GM19372 (cell line): Measurements from ENCODE around the gene AHRR.
"Not testable (repeated sequence)": the region's sequence is repeated elsewhere in the genome, so short reads cannot be mapped to it uniquely, and the experiment has no call there.

Experiments
- ATAC-seq: cut with Tn5 transposase; IDR thresholded peaks from one replicate; pipeline ENCODE4 v1.9.1; 2021; ENCODE audit warnings: mild to moderate bottlenecking, low read depth, moderate library complexity; ENCODE audit not compliant: unreplicated experiment

The AHRR gene

DNA sequence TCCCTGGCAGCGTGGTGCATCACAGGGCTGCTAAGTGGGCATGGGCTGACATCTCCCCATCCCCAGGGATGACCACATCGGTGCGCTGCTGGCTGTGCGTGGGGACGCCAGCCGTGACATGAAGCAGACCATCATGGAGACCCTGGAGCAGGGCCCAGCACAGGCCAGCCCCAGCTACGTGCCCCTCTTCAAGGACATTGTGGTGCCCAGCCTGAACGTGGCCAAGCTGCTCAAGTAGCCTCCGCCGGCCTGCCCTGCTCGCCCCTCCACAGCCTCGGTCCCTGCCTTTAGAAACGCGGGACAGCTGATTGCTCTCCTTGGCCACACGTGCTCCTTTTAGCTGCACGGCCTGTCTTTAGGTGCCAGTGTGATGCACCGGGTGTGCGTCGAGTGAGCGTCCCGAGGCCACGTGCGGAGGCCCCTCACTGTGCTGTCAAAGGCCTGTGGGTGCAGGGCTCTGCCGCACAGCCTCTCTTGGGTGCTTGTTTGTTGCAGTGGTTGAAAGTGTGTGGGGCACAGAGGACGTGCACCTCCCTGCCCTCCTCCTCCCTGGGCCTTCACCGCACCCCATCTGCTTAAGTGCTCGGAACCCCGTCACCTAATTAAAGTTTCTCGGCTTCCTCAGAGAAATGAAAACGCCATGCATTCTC, 145.3 kb downstream of the AHRR start:
- no peak for ATAC-seq

GRCh38 chr5:468401-468800, 146.9 kb downstream of the AHRR start:
- ATAC-seq: no peak

DNA sequence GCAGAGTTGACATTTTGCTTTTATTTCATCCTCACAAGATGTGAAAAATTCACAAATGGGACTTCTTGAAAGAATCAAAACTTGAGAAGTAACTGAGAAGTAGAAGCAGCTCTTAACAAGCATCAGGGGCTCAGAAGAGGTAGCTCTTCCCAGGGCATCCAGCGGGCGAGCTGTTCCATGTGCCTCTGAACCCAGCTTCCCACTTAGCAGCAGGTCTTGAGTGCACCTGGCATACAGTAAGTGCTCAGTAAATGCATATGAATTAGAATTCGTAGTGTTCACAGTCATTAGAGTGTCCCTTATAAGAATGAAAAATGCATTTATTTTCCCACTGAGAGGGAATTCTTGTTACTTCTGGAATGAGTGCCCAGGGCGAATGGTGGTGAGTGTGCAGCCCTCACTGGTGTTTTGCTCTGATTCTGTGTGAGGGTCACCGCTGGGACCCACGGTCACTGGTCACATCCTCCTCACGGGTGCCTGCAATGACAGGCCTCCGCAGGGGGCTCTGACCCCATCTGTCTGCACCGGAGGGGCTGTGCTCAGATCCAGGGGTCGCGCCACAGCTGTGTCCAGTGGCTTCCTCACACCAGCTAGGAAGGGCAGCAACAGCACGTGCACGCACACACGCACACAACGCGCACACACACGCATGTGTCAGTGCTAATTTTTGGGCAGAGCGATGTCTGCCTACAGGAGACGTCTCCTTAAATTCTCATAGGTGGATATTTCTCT, 148.4 kb downstream of the AHRR start:
- no peak for ATAC-seq

GRCh38 chr5:470961-471749, 149.6 kb downstream of the AHRR start:
- no peak for ATAC-seq

GRCh38 chr5:471750-472058, 150.2 kb downstream of the AHRR start:
- ATAC-seq: no peak

DNA sequence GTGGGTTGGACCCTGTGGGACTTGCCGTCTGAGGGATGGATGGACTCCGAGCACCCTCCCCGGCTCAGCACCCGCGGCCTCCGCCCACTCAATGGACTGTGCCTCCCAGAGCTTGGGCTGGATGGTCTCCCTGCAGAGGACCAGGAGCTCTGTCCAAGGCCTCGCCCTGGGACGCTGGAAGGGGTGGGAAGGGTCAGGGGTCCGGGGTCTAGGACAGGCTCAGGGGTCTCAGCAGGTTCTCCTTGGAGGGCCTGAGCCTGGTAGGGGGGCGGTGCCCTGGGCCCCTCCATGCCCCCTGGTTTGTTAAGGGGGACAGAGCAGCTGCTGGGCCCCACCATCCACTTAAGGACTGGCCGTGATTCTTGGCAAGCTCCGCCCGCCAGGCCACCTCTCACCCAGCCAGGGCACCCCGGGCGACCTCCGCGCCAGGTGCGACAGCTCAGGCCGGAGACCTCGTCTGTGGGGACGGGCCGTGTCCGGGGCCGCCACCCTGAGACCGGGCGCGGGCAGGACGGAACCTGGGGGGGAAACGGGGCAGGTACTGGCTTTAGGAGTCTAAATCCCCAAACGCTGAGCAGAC, 150.7 kb downstream of the AHRR start:
- peak; percentile 7 for ATAC-seq

DNA sequence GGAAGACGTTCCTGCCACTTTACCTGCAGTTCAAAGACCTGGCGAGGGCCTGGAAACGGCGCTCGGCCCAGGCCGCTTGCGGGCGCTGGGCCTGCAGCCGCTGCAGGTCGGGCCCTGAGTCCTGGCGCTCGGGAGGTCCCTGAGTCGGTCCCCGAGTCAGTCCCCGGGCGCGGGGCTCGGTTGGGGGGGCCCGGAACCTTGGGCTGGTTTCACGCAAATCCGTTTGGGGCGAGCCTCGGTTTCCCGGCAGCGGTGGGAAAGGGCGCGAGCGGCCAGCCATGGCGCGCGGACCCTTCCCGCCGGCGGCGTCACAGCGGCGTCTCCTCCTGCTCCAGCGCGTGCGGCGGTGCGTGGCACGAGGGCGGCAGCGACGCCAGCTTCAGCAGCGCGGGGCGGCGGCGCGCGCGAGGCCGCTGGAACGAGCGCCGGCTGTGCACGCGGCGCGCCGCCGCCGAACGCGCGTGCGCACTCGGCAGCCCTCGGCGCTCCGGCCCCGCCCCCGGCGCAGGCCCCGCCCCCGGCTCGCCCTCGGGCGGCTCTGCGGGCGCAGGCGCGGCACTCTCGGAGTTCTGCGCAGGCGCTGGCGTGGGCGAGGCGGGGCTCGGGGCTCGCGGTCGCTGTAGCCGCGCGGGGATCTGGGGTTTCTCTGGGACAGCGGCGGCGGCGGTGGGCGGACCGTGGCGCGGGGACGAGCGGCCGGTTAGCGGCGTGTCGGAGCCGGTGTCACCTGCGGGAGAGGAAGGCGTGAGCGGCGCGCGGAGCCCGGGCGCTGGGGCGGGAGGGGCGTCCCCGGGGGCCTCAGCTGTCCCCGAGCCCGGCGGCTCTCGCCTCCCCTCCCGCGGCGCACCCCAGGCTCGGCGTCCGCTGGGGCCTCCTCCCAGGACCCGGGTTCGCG, 151.4 kb downstream of the AHRR start:
- ATAC-seq: peak; percentile 66

DNA sequence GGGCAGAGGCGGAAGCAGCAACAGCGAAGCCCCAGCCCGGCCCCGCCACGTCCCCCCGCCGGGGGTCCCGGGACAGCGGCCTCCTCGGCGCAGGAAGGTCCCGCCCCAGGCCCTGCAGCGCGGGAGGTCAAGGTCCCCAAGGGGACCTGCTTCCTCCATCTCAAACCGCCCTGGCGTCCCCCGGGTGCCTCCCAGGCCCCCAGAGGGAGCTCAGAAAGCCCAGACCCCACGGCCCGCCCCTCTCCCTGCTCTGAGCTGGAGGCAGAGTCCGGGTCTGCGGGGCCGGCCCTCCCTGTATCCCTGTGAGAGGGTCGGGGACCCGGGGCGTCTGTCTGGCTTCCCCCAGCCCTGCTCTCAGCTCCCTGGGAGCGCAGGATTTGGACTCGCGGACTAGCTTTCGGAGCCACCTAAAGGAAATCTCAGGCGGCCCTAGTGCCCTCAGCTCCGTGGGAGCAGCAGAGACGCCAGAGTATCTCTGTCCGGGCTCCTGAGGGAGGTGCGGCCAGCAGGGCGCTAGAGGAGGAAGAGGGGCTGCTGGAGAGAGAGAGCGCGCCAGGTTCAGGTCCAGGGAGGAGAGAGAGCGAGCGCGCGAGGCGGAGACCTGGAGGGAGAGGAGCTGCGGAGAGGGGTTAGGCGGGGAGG, 152.2 kb downstream of the AHRR start:
- peak; percentile 18 for ATAC-seq

DNA sequence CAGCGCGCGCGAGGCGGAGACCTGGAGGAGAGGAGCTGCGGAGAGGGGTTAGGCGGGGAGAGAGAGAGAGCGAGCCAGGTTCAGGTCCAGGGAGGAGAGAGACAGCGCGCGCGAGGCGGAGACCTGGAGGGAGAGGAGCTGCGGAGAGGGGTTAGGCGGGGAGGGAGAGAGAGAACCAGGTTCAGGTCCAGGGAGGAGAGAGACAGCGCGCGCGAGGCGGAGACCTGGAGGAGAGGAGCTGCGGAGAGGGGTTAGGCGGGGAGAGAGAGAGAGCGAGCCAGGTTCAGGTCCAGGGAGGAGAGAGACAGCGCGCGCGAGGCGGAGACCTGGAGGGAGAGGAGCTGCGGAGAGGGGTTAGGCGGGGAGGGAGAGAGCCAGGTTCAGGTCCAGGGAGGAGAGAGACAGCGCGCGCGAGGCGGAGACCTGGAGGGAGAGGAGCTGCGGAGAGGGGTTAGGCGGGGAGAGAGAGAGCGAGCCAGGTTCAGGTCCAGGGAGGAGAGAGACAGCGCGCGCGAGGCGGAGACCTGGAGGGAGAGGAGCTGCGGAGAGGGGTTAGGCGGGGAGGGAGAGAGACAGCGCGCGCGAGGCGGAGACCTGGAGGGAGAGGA, 152.8 kb downstream of the AHRR start:
- ATAC-seq: not testable (repeated sequence)

DNA sequence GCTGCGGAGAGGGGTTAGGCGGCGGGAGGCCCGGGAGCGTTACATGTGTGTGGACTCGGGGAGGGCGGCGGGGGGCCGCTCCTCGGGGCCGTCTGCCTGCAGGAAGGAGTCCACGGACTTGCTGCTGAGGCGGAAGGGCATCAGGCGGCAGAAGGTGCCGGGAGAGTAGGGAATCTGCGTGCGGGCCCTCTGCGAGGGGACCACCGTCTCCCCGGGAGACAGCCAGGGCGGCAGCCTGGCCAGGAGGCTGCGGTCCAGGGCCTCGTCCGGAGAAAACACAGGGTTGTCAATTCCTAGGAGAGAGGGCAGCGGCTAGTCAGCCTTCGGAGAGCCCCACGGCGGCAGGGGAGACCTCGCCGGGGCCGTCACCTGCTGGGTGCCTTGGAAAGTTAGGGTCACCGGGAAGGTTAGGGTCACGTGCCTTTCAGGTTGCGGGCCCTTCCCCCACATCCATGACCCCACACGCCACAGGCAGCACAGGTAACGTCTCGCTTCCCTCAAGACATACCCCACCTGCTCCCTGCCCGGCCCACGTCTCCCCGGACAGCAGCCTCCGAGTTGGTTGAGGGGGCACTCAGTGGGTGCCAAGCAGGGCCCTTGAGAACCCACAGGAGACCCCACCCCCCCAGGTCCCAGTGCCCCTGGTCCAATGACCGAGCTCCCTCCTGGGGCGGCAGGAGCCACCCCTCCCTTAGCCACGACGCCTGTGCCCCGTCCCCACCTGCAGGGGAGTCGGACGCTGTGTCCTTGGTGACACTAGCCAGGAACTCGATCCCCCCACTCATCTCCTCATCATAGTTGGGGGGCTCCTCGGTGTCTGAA, 153.5 kb downstream of the AHRR start:
- ATAC-seq: no peak

- ATAC-seq: no peak
Measured at GRCh38 chr5:475704-476101, 154.2 kb downstream of the AHRR start.

- ATAC-seq: no peak
Measured at GRCh38 chr5:476102-476813, 154.7 kb downstream of the AHRR start.

GRCh38 chr5:476814-477175, 155.3 kb downstream of the AHRR start:
- ATAC-seq: no peak

GRCh38 chr5:477247-477646, 155.7 kb downstream of the AHRR start:
- no peak for ATAC-seq

DNA sequence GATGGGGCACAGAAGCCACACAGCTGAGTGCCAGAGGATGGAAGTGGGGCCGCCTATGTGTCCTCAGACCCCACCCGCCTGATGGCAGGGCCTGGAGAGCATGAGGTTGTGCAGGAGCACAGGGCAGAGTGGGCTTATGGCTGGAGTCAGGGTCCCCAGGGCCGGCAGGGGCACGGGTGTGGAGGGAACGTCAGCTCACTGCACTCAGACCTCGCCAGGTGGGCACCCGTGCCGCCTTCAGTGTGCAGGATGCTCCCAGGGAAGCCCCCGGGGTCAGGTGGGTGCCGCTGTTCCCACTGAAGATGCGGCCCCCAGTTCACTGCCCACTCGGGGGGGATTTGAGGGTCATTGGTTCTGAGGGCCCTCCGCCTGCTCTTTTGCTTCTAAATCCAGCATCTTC, 156.4 kb downstream of the AHRR start:
- no peak for ATAC-seq

GRCh38 chr5:478369-478981, 157.0 kb downstream of the AHRR start:
- ATAC-seq: no peak

DNA sequence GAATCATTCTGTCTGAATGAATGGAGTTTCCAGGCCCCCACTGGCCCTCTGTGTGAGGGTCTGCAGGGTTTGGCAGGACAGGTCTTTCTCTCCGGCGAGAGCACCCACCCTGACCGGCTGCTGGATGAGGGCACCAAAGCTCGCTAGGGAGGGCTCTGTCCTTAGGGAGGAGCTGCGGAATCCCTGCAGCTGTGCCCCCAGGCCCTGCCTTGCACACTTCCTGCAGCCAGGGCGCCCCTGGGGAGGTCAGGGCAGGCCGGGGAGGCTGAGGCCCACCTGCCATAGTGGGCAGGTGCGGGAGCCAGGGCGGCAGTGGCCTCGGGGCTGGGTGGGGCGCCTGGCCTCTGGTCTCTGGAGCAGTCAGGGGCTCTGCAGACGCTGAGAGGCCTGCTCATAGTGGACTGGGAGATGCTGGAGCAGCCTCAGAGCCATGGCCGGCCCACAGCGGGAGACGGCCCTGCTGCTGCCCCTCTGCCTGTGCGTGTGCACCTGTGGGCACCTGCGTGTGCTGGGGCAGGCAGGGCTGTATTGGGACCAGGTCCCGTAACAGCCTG, 157.5 kb downstream of the AHRR start:
- ATAC-seq: no peak
